Upper lobe of right lung (tissue), 1 donor: ENCODE measurements around the gene XPO6. TPM values are rescaled to one million over a fixed set of nuclear protein-coding genes. Genes with fewer than 3 reads are reported as not detected.

Source experiments
- ATAC-seq: fragments of 200-7000 bp; cut with Tn5 transposase; one replicate; pipeline ENCODE4 v1.9.1; 2020; ENCODE audit warnings: mild to moderate bottlenecking, moderate library complexity
- DNase-seq: peaks from one replicate; pipeline ENCODE4 v3.0.0-alpha.2; 2020
- H3K27ac ChIP-seq: fragments of 200-600 bp; one replicate; pipeline ENCODE4 v1.8.0; 2022
- H3K27me3 ChIP-seq: fragments of 200-600 bp; one replicate; pipeline ENCODE4 v1.8.0; 2022; ENCODE audit warnings: mild to moderate bottlenecking
- H3K36me3 ChIP-seq: fragments of 200-600 bp; one replicate; pipeline ENCODE4 v1.8.0; 2022
- H3K4me1 ChIP-seq: fragments of 200-600 bp; one replicate; pipeline ENCODE4 v1.8.0; 2022
- H3K4me3 ChIP-seq: fragments of 200-600 bp; one replicate; pipeline ENCODE4 v1.8.0; 2022; ENCODE audit warnings: mild to moderate bottlenecking
- H3K9me3 ChIP-seq: fragments of 200-600 bp; one replicate; pipeline ENCODE4 v1.8.0; 2022
- CTCF ChIP-seq: fragments of 200-600 bp; IDR thresholded peaks from one replicate; pipeline ENCODE4 v1.8.0; 2022; ENCODE audit warnings: antibody characterized with exemption
- intact Hi-C: fragments of 100-400 bp; cut with DNase I; formaldehyde crosslinking; loops from one replicate; pipeline ENCODE4 v1.11.0; 2022
- total RNA-seq: library from RNA; stranded (reverse); fragmentation: NEBNext Ultra II Directional; extraction: Animal tissue kit (Norgen Biotek cat#: 25700); gene quantifications from one replicate; pipeline ENCODE4 v1.2.1, GENCODE V29; 2021
- donor health status: DM: no; HTN: yes; CAD: no; lungs with severe emphysema.

Gene XPO6
- total RNA-seq, 1 donor from 2014 or later: 102 TPM

GRCh38 chr16:28208131-28208530, 3.6 kb downstream of the XPO6 start:
- Histone ChIP-seq H3K36me3 (peaks cover 49% of the 10 kb centered on the region), H3K4me1 (peaks cover 19% of the 10 kb centered on the region), H3K27me3 (no peaks in the 10 kb centered on the region), H3K4me3 (no peak overlapping the region), H3K27ac (no peak overlapping the region), H3K9me3 (no peaks in the 10 kb centered on the region)
- DNase-seq: no peak
- ATAC-seq: no peak
- intact Hi-C loops: no loop called here
- TF ChIP-seq CTCF: no peak

GRCh38 chr16:28207399-28207798, 4.4 kb downstream of the XPO6 start:
- TF ChIP-seq CTCF: no peak

GRCh38 chr16:28205974-28206373, 5.8 kb downstream of the XPO6 start:
- peaks cover 18% of the 10 kb centered on the region for H3K4me1 ChIP-seq

More at GRCh38 chr16:28207399-28207798, 4.4 kb downstream of the XPO6 start:
- Histone ChIP-seq H3K4me3 (no peak overlapping the region), H3K4me1 (peaks cover 19% of the 10 kb centered on the region), H3K27ac (no peak overlapping the region), H3K27me3 (no peaks in the 10 kb centered on the region), H3K9me3 (no peaks in the 10 kb centered on the region), H3K36me3 (peaks cover 55% of the 10 kb centered on the region)
- no peak for DNase-seq
- no peak for ATAC-seq
- intact Hi-C loops: no loop called here

GRCh38 chr16:28205117-28205899, 6.5 kb downstream of the XPO6 start:
- peaks cover 62% of the 10 kb centered on the region for H3K36me3 ChIP-seq
- intact Hi-C loops: no loop called here
- H3K27ac ChIP-seq: no peak overlapping the region
- H3K4me1 ChIP-seq: peaks cover 12% of the 10 kb centered on the region
- H3K9me3 ChIP-seq: no peaks in the 10 kb centered on the region
- H3K4me3 ChIP-seq: no peak overlapping the region
- DNase-seq: no peak
- ATAC-seq: no peak
- no peaks in the 10 kb centered on the region for H3K27me3 ChIP-seq
- no peak for TF ChIP-seq CTCF

More at GRCh38 chr16:28205974-28206373, 5.8 kb downstream of the XPO6 start:
- no peak for TF ChIP-seq CTCF
- Histone ChIP-seq H3K27ac (no peak overlapping the region), H3K27me3 (no peaks in the 10 kb centered on the region), H3K4me3 (no peak overlapping the region), H3K36me3 (peaks cover 62% of the 10 kb centered on the region), H3K9me3 (no peaks in the 10 kb centered on the region)
- ATAC-seq: no peak
- intact Hi-C loops: no loop called here
- no peak for DNase-seq

- H3K36me3 ChIP-seq: peaks cover 61% of the 10 kb centered on the region
- intact Hi-C loops: no loop called here
- H3K4me3 ChIP-seq: no peak overlapping the region
- H3K9me3 ChIP-seq: no peaks in the 10 kb centered on the region
- H3K27ac ChIP-seq: no peak overlapping the region
- ATAC-seq (no peak), DNase-seq (no peak)
- no peaks in the 10 kb centered on the region for H3K27me3 ChIP-seq
- no peak for TF ChIP-seq CTCF
- peaks cover 6% of the 10 kb centered on the region for H3K4me1 ChIP-seq
These were observed 7.1 kb downstream of the XPO6 start for GRCh38 chr16:28204622-28205021.
